Adrenal gland (tissue), 5 donors: ENCODE results near the gene RHOA.

Experiments used
- CTCF ChIP-seq, 6 experiments: fragments of 450-650 bp in 4 of 6; fragments of 200-600 bp in 2 of 6; sonication (generic) in 1 of 6; IDR thresholded peaks; 1 replicate in 5 of 6; 2 replicates in 1 of 6; pipeline versions ENCODE4 v1.5.1 to v1.8.0; 2016 to 2021; ENCODE audit warnings: antibody characterized with exemption in 6 of 6, mild to moderate bottlenecking in 2 of 6, moderate library complexity in 1 of 6
- POLR2A ChIP-seq, 2 donors: fragments of 450-650 bp; IDR thresholded peaks; one replicate each; pipeline ENCODE4 v1.6.1; 2017; ENCODE audit warnings: antibody characterized with exemption in 2 of 2, mild to moderate bottlenecking in 2 of 2, moderate library complexity in 1 of 2
- donor health status: DM: no; HTN: no; CAD: no.

GRCh38 chr3:49414753-49415152 lies 3.0 kb upstream of the RHOA start:
- TF ChIP-seq POLR2A (IDR thresholded peaks at IDR 0.05) (no peak), CTCF (IDR thresholded peaks at IDR 0.05) (no peak)
